CD4-positive, alpha-beta T cell treated with Interleukin-2 at 100 ng/mL for 4 hours (primary cell): ENCODE results near the gene ACAP2.
"Not testable (repeated sequence)": the region's sequence is repeated elsewhere in the genome, so short reads cannot be mapped to it uniquely, and the experiment has no call there.

Experiments
- DNase-seq: peaks from one replicate; pipeline ENCODE4 v3.0.0-alpha.2; 2020; ENCODE audit warnings: low spot score

ACAP2 gene

GRCh38 chr3:195443391-195443989 is 670 bp upstream of the ACAP2 start:
- no peak for DNase-seq

- peak; percentile 41 for DNase-seq
Measured at GRCh38 chr3:195441992-195442572, 738 bp downstream of the ACAP2 start.

GRCh38 chr3:195441476-195441991 is 1.3 kb downstream of the ACAP2 start:
- no peak for DNase-seq

GRCh38 chr3:195441051-195441450 is 1.8 kb downstream of the ACAP2 start:
- DNase-seq, result no peak

- no peak for DNase-seq
Measured at GRCh38 chr3:195440379-195440778, 2.4 kb downstream of the ACAP2 start.

GRCh38 chr3:195438371-195438770 is 4.4 kb downstream of the ACAP2 start:
- no peak for DNase-seq

- DNase-seq, result no peak
Measured at GRCh38 chr3:195425849-195426248, 17.0 kb downstream of the ACAP2 start.

- DNase-seq, result no peak
Measured at GRCh38 chr3:195423818-195424217, 19.0 kb downstream of the ACAP2 start.

- DNase-seq, result no peak
Measured at GRCh38 chr3:195421400-195421799, 21.4 kb downstream of the ACAP2 start.

GRCh38 chr3:195416795-195417194 is 26.0 kb downstream of the ACAP2 start:
- no peak for DNase-seq

GRCh38 chr3:195411836-195412235 is 31.0 kb downstream of the ACAP2 start:
- DNase-seq, result no peak

- DNase-seq, result no peak
Measured at GRCh38 chr3:195410546-195410945, 32.3 kb downstream of the ACAP2 start.

GRCh38 chr3:195407531-195408409 is 35.0 kb downstream of the ACAP2 start:
- no peak for DNase-seq

- DNase-seq, result no peak
Measured at GRCh38 chr3:195405651-195406050, 37.2 kb downstream of the ACAP2 start.

GRCh38 chr3:195403841-195404408 is 38.9 kb downstream of the ACAP2 start:
- DNase-seq, result no peak

GRCh38 chr3:195403244-195403643 is 39.6 kb downstream of the ACAP2 start:
- DNase-seq, result no peak

- no peak for DNase-seq
Measured at GRCh38 chr3:195401943-195402342, 40.9 kb downstream of the ACAP2 start.

GRCh38 chr3:195398460-195398859 is 44.4 kb downstream of the ACAP2 start:
- not testable (repeated sequence) for DNase-seq

- no peak for DNase-seq
Measured at GRCh38 chr3:195397524-195397923, 45.3 kb downstream of the ACAP2 start.

GRCh38 chr3:195395208-195395816 is 47.5 kb downstream of the ACAP2 start:
- DNase-seq, result no peak

GRCh38 chr3:195394700-195395099 is 48.1 kb downstream of the ACAP2 start:
- no peak for DNase-seq

- no peak for DNase-seq
Measured at GRCh38 chr3:195394024-195394423, 48.8 kb downstream of the ACAP2 start.
